Adrenal gland (tissue), 12 donors: ENCODE measurements around the gene PSMG4. TPM values are rescaled to one million over a fixed set of nuclear protein-coding genes. Genes with fewer than 3 reads are reported as not detected.

Experiments used
- DNase-seq, 7 donors: peaks; one replicate each; pipeline ENCODE4 v3.0.0-alpha.2; 2019 to 2020
- H3K27ac ChIP-seq, 5 donors: fragments of 200-600 bp; sonication (generic) in 4 of 5; 1 replicate in 3 of 5; 2 replicates in 2 of 5; pipeline versions ENCODE4 v1.5.1 to v1.8.0; 2016 to 2020; ENCODE audit warnings: mild to moderate bottlenecking in 1 of 5
- H3K27me3 ChIP-seq: fragments of 200-600 bp; 2 replicates; pipeline ENCODE4 v1.8.0; 2021
- H3K36me3 ChIP-seq, 2 donors: fragments of 200-600 bp; replicated peaks in 1 of 2; 1 replicate in 1 of 2; 2 replicates in 1 of 2; pipeline versions ENCODE4 v1.5.1 to v1.8.0; 2018 to 2022
- H3K4me1 ChIP-seq, 2 donors: fragments of 200-600 bp; replicated peaks in 1 of 2; 1 replicate in 1 of 2; 2 replicates in 1 of 2; pipeline versions ENCODE4 v1.5.1 to v1.8.0; 2018 to 2021
- H3K4me3 ChIP-seq, 4 donors: fragments of 200-600 bp; sonication (generic) in 3 of 4; one replicate each; pipeline ENCODE4 v1.5.1; 2016 to 2018
- H3K9me3 ChIP-seq, 3 donors: fragments of 200-600 bp; sonication (generic) in 1 of 3; replicated peaks in 1 of 3; 1 replicate in 2 of 3; 2 replicates in 1 of 3; pipeline versions ENCODE4 v1.5.1 to v1.8.0; 2016 to 2021
- CTCF ChIP-seq, 6 experiments: fragments of 450-650 bp in 4 of 6; fragments of 200-600 bp in 2 of 6; sonication (generic) in 1 of 6; IDR thresholded peaks; 1 replicate in 5 of 6; 2 replicates in 1 of 6; pipeline versions ENCODE4 v1.5.1 to v1.8.0; 2016 to 2021; ENCODE audit warnings: antibody characterized with exemption in 6 of 6, mild to moderate bottlenecking in 2 of 6, moderate library complexity in 1 of 6
- POLR2A ChIP-seq, 2 donors: fragments of 450-650 bp; IDR thresholded peaks; one replicate each; pipeline ENCODE4 v1.6.1; 2017; ENCODE audit warnings: antibody characterized with exemption in 2 of 2, mild to moderate bottlenecking in 2 of 2, moderate library complexity in 1 of 2
- WGBS, 4 donors: extraction: QIAGEN DNeasy Blood & Tissue Kit in 2 of 4; methylation state at CpG; one replicate each; pipeline versions ENCODE4 v1.1.5 to v1.1.7; 2013 to 2017; 5-methylcytosine and 5-hydroxymethylcytosine counted together
- intact Hi-C, 2 donors: fragments of 100-400 bp; cut with DNase I; formaldehyde crosslinking; loops; one replicate each; pipeline versions ENCODE4 v1.14.1 to v1.15.0; 2022 to 2023
- polyA plus RNA-seq, 3 donors: library from polyadenylated mRNA; stranded (reverse); fragments of 200-250 nt in 2 of 3; fragments of 350-450 nt in 1 of 3; fragmentation: Illumina TruSeq in 1 of 3; extraction: RNeasy Lipid Tissue Mini Kit (QIAGEN cat#74804) in 1 of 3; gene quantifications; one replicate each; pipeline ENCODE4 v1.2.3, GENCODE V29; 2013 to 2014
- total RNA-seq, 9 donors: library from RNA; depleted of rRNA in 4 of 9; stranded (reverse); fragments of >200 nt in 4 of 9; fragments of 120-200 nt in 1 of 9; fragmentation: NEBNext Ultra II Directional in 1 of 9; extraction: Animal tissue kit (Norgen Biotek cat#: 25700) in 1 of 9; gene quantifications; one replicate each; pipeline versions ENCODE4 v1.1.0 to v1.2.4, GENCODE V29; 2013 to 2023
- donor health status: healthy with polysubstance abuse.
- donor health status: Bipolar disorder and iron deficiency.
- donor health status: DM: yes; HTN: yes; CAD: no.
- donor health status: DM: no; HTN: no; CAD: no.
- donor health status: DM: no; HTN: no; CAD: no.
- donor health status: DM: yes; HTN: yes; CAD: no.

The PSMG4 gene
- total and polyA plus RNA-seq, 12 donors, result 4.9 to 87.5 (median 20.0) TPM

- H3K9me3 ChIP-seq, result no peaks in the 10 kb centered on the region
- no peaks in the 10 kb centered on the region for H3K36me3 ChIP-seq
- no peak for TF ChIP-seq CTCF (IDR thresholded peaks at IDR 0.05)
- no peak for TF ChIP-seq POLR2A (IDR thresholded peaks at IDR 0.05)
- intact Hi-C loops, result no loop called here
- H3K4me3 ChIP-seq, result no peak overlapping the region
- H3K27ac ChIP-seq, result no peak overlapping the region
- DNase-seq, result peak in 2 of 7 donors; percentile 2 to 4
- WGBS, 4 donors, result 87 to 88% (median 87%) methylated on average over 17 to 26 of the region's 26 CpGs
- no peaks in the 10 kb centered on the region for H3K4me1 ChIP-seq
- no peaks in the 10 kb centered on the region for H3K27me3 ChIP-seq
These were observed 34.8 kb downstream of the PSMG4 start for GRCh38 chr6:3293271-3294155.

DNA sequence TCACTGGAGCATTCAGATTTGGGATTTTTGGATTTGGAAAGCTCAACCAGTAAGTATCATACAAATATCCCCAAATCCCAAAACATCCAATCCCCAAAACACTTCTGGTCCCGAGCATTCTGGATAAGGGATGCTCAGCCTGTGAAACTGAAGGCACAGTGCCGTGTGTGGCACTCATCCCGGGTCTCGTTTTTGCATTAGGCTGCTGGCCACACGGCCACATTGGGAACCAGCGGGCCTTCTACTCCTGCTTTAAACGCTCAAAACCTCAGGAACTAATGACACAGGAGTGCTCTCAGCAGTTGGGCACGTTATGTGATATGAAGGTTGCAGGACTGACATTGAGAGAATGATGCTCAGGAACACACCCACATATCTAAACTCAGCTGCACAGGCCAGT is 35.6 kb downstream of the PSMG4 start:
- TF ChIP-seq POLR2A (IDR thresholded peaks at IDR 0.05), result no peak
- no peak for TF ChIP-seq CTCF (IDR thresholded peaks at IDR 0.05)
- Histone ChIP-seq H3K4me3 (no peak overlapping the region), H3K9me3 (no peaks in the 10 kb centered on the region), H3K4me1 (no peaks in the 10 kb centered on the region), H3K27me3 (no peaks in the 10 kb centered on the region), H3K27ac (no peak overlapping the region), H3K36me3 (no peaks in the 10 kb centered on the region)
- 79 to 90% (median 88%) methylated on average over 7 to 8 of the region's 8 CpGs for WGBS, 4 donors
- no peak for DNase-seq
- intact Hi-C loops, result no loop called here

GRCh38 chr6:3294921-3295871 is 36.4 kb downstream of the PSMG4 start:
- intact Hi-C loops, result no loop called here
- H3K27me3 ChIP-seq, result no peaks in the 10 kb centered on the region
- H3K36me3 ChIP-seq, result no peaks in the 10 kb centered on the region
- no peaks in the 10 kb centered on the region for H3K9me3 ChIP-seq
- no peak for TF ChIP-seq POLR2A (IDR thresholded peaks at IDR 0.05)
- no peaks in the 10 kb centered on the region for H3K4me1 ChIP-seq
- WGBS, 4 donors, result 62 to 79% (median 74%) methylated on average over 29 of the region's 29 CpGs
- DNase-seq, result peak in 2 of 7 donors; percentile 2 to 6
- no peak overlapping the region for H3K4me3 ChIP-seq
- H3K27ac ChIP-seq, result no peak overlapping the region

DNA sequence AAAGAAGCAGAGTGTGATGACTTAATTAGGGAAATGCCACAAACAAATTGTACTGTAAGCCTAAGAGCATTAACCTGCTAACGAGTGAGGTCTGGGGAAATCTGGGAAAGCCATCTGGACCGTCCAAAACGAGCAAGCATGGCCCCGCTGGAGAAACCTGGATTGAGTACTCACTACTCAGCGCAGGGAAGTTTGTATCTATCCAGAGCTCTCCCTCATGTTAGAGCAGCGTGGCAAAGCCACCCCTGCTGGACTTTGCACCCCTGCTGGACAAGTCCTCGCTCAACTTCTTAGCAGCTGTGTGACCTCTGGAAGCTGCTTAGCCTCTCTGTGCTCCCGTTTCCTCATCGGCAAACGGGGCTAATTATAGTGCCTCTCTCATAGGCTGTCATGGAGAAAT is 37.3 kb downstream of the PSMG4 start:
- Histone ChIP-seq H3K4me3 (no peak overlapping the region), H3K4me1 (no peaks in the 10 kb centered on the region), H3K27ac (no peak overlapping the region), H3K36me3 (no peaks in the 10 kb centered on the region), H3K9me3 (no peaks in the 10 kb centered on the region), H3K27me3 (no peaks in the 10 kb centered on the region)
- intact Hi-C loops, result no loop called here
- WGBS, 4 donors, result 81 to 87% (median 85%) methylated on average over 8 to 10 of the region's 10 CpGs
- TF ChIP-seq POLR2A (IDR thresholded peaks at IDR 0.05) (no peak), CTCF (IDR thresholded peaks at IDR 0.05) (no peak)
- peak in 3 of 7 donors; percentile 1 to 3 (median 3) for DNase-seq
